ENCODE measurements around the gene CLCNKA.

CLCNKA gene

DNA sequence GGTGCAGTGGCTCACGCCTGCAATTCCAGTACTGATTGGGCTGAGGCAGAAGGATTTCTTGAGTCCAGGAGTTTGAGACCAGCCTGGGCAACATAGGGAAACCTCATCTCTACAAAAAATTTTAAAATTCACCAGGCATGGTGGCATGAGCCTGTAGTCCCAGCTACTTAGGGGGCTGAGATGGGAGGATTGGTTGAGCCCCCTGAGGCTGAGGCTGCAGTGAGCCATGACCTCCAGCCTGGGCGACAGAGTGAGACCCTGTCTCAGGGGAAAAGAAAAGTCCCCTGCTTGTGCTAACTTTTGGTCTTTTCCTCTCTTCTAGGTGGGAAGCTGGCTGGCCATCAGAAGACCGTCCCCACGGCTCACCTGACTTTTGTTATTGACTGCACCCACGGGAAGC, 16.2 kb upstream of the CLCNKA start:
- TF ChIP-seq, protein P1, sequence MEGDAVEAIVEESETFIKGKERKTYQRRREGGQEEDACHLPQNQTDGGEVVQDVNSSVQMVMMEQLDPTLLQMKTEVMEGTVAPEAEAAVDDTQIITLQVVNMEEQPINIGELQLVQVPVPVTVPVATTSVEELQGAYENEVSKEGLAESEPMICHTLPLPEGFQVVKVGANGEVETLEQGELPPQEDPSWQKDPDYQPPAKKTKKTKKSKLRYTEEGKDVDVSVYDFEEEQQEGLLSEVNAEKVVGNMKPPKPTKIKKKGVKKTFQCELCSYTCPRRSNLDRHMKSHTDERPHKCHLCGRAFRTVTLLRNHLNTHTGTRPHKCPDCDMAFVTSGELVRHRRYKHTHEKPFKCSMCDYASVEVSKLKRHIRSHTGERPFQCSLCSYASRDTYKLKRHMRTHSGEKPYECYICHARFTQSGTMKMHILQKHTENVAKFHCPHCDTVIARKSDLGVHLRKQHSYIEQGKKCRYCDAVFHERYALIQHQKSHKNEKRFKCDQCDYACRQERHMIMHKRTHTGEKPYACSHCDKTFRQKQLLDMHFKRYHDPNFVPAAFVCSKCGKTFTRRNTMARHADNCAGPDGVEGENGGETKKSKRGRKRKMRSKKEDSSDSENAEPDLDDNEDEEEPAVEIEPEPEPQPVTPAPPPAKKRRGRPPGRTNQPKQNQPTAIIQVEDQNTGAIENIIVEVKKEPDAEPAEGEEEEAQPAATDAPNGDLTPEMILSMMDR (conservative IDR thresholded peaks at IDR 0.05) = no peak
- H3K27ac ChIP-seq = no peak overlapping the region

GRCh38 chr1:16006010-16006409, 15.8 kb upstream of the CLCNKA start:
- TF ChIP-seq, protein P1 (conservative IDR thresholded peaks at IDR 0.05) = no peak
- H3K27ac ChIP-seq = no peak overlapping the region

DNA sequence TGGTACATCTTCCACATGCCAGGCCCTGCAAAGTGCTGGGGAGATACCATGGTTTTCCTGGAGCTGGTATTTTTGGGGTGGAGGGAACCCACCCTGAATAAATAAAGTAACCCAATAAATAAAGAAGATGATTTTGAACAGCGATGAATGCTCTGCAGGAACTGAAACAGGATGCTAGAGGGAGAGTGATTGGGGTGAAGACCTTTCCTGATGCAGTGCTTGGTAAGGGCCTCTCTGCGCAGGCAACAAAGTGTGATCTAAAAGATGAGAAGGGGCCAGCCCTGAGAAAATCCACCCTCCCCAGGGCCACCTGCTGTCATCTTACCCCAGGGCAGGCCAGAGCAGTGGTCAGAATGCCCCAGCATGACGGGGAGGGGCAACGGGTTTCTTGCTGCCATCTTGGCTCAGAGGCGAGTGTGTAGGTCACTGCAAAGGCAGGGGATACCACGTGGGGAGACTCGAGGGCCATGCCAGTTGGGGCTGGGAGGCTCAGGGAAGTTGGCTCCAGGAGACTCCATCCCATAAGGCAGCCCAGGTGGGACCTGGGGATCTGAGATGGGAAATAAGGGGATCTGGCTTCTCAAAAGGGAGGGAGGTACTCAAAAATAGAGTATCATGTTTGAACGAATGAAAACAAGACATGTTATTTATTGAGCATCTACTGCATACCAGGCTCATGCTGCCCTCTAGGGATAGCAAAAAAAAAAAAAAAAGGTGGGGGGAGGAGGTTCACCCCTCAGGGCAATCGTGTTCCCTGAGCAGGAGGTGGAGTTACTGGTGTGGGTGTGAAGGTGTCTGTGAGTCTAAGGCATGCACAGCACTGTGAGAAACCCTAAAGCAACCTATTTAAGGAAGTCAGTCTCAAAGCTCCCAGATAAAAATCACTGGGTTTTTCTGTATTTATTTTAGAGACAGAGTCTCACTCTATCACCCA, 15.0 kb upstream of the CLCNKA start:
- H3K27ac ChIP-seq = no peak overlapping the region
- TF ChIP-seq, protein P1 (conservative IDR thresholded peaks at IDR 0.05) = no peak

- H3K27ac ChIP-seq = no peak overlapping the region
- TF ChIP-seq, protein P1 (conservative IDR thresholded peaks at IDR 0.05) = no peak
Observed at GRCh38 chr1:16007671-16008341, 14.0 kb upstream of the CLCNKA start.

DNA sequence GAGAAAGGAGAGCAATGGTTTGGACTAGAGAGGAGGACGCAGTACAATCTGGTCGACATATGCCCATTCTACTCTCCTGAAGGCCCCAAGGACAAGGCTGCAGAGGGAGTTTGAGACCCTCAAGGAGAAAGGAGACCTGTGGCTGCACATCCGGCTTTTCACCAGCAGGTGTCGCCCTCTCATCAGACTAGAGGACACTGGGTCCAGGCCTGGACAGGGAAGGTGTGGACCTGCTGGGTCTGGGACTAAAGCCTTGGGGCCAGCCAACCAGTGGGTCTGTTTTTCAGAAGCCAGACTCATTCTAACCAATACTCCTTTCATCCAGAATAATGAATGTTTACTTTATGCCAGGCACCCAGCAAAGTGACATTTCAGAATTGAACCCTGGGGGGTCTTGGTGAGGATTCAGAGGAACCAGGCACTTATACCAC, 12.8 kb upstream of the CLCNKA start:
- no peak overlapping the region for H3K27ac ChIP-seq
- TF ChIP-seq, protein P1 (conservative IDR thresholded peaks at IDR 0.05) = peak; percentile 94

- no peak overlapping the region for H3K27ac ChIP-seq
- TF ChIP-seq, protein P1 (conservative IDR thresholded peaks at IDR 0.05) = no peak
Observed at GRCh38 chr1:16009678-16010077, 12.2 kb upstream of the CLCNKA start.

GRCh38 chr1:16010837-16011236, 11.0 kb upstream of the CLCNKA start:
- no peak overlapping the region for H3K27ac ChIP-seq
- TF ChIP-seq, protein P1 (conservative IDR thresholded peaks at IDR 0.05) = no peak
